Stimulated activated CD8-positive, alpha-beta memory T cell treated with anti-CD3 and anti-CD28 coated beads, Interleukin-15, amount 100 ng/mL, for 24 hours (primary cell): Measurements from ENCODE around the gene VWF.

Experiments
- DNase-seq: peaks from one replicate; pipeline ENCODE4 v3.0.0-alpha.2; 2020; ENCODE audit warnings: low read depth

VWF gene

DNA sequence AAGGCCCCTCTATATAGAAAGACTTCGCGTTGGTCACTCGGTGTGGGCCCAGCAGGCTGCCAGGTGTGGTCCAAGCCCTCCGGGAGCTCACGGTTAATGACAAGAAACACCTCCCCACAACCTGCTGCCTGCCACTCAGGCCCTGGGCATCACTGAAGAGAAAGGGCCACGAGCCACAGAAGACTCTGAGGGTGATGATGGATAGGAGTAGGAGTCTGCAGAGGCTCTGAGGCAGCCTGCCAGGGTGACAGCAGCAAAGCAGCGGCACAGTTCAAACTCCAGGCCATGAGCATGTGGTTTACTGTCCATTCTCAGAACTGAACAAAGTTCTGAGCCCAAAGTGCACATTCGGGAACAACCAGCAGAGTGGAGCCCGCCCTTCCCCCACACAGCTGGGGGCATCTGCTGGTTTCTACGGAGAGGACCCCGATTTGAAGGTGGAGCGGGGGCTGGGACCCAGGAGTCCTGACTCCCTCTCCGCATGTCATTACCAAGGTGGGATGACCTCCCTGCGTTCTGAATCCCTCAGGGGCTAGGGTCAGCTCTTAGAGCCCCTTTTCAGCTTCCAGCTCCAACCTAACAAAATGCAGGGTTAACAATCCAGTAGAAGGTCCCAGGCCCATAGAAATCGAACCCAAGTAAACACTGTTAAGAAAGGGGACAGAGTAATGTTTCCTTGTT is 65.8 kb downstream of the VWF start:
- DNase-seq, result no peak

DNA sequence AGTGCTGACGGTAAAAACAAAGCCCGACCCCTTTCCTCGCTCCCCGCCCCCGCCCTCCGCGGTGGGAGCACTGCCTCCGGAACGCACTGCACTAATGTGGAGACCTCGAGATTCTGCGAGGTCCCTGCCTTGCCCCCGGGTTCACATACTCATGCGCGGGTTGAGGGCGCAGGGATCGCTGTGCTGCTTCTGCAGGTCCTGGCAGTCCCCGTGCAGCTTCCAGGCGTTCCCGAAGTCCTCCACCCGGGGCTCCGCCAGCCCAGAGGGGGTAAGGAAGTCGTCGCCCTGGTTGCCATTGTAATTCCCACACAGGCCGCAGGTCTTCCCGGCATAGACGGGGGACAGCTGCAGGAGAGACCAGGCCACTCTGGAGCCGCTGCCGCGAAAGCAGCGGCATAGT is 66.8 kb downstream of the VWF start:
- no peak for DNase-seq

DNA sequence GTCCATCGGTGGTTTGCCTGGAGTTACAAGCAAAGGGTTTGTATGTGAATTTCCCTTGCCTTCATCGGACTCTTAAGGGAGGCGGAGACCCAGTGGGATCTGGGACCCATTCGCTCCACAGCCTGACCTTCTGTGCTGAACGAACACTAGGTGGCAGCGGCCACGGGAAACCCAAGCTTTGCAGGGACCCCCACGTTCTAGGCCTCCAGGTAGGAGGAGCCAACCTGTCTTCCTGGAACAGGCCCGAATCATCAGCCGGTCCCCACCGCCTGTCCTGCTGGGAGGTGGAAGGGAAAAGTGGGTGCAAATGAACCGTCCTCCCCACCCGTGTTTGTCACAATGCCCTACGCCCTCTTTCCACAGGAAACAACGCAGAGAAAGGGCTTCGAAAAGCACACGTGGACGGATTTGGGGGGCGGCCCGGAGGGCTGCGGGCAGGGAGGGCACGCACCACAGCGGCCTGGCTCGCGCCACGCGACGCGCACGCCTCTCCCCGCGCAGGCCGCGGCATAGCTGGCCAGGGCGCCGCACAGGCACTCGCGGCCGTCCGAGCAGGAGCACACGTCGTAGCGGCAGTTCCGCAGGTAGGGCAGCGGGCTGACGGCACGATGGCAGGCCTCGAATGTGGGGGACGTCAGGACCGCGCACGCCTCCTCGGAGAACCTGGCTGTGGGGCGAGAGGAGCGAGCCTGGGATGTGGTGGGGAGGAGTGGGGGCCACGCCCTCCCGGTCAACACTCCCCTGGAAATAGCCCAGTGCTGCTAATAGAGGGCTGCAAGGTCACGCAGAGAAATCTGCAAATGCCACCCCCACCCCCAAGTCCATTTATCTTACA is 67.8 kb downstream of the VWF start:
- no peak for DNase-seq

DNA sequence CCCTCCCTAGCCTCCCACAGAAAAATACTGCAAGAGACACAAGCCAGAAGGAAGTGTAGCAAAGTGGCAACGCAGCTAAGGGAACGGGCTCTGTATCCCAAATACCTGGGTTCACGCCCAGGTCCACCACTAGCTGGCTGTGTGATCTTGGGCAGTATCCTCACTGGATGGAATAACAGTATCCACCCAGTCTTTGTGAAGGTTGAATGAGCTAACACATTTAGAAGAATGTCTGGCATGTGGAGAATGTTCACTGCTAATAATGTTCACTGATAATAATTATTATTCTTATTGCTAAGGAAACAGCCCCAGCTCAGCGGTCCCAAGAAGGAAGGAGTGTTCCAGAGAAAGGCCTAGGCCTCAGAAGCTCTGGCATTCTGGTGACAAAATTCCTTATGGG is 70.9 kb downstream of the VWF start:
- no peak for DNase-seq

DNA sequence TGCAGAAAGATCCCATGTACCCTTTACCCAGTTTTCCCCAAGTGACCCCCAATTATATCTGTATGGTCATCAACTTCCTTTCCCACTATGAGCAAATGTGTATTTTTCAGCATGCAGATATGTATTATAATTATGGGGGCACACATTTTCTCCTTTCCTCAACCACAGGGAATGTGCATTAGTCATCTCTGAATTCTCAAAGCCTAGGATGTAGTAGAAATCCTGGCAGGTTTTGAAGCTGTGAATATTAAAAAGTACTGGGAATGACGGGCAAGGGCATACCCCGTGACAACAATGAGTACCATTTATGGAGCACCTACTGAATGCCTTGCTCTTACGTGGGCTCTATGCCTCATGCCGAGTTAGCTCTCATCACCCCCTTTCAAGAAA is 71.5 kb downstream of the VWF start:
- DNase-seq, result no peak

DNA sequence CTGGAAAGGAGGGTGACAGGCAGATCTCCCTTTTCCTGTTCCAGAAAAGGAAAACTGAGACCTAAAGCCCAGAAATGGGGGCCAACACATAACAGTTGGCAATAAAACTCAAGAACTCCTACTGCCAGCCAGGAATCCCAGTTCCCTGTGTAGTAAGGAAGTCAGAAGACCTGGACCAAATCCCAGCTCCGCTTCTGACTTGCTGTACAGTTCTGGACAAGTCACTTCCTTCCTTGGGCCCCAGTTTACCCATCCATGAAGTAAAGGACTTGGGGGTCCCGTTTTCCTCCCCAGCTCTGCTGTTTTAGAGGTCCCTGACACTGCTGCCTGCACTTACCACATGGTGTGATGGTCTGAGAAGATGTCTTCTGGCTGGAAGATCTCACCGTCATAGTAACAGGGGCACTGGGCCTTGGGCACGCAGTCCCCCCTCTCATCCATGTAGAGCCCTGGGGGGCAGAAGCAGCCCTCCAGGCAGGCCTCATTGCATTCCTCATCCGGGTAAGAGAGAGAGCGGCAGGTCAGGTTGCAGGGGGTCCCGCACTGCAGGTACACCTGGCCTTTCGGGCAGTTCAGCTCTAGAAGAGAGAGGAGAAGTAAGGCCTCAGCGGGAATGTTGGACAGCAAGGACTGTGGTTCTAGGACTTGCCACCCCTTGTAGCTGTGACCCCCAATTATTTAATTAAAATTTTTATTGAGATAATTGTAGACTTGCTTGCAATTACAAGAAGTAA is 72.1 kb downstream of the VWF start:
- no peak for DNase-seq

DNA sequence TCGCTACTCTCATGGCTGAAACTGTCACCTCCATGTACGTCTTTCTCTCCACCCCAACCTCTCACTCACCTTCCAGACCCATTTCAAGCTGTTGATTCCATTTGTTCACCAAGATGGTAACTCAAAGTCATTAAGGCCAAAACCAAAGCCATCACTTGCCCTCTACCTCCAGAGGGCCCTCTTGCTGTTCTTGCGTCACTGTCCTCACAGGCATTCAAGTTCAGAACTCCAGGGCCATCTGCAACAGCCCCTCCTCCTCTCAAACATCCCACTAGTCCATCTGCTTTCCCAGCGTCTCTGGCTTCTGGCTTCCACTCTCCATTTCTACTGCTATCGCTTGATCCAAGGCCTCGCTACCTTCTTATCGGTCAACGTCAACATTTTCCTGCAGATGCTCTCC is 74.5 kb downstream of the VWF start:
- no peak for DNase-seq

DNA sequence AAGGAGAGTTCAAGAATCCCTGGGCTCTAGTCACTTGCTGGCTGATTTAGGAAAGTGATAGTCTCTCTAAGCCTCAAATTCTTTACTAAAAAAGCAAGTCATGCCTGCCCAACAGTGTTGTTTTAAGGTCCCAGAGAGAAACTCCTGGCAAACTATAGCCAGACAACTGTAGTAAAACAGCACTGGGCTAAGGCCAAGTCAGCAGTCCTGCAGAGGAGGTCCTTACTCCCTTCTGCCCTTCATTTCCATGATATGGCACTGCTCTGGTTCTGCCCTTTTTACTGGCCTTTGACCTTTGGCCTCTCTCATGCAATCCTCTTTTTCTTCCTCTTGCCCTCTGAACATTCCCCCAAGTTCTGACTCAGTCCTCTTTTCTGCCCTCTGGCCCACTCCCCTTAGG is 74.9 kb downstream of the VWF start:
- no peak for DNase-seq

DNA sequence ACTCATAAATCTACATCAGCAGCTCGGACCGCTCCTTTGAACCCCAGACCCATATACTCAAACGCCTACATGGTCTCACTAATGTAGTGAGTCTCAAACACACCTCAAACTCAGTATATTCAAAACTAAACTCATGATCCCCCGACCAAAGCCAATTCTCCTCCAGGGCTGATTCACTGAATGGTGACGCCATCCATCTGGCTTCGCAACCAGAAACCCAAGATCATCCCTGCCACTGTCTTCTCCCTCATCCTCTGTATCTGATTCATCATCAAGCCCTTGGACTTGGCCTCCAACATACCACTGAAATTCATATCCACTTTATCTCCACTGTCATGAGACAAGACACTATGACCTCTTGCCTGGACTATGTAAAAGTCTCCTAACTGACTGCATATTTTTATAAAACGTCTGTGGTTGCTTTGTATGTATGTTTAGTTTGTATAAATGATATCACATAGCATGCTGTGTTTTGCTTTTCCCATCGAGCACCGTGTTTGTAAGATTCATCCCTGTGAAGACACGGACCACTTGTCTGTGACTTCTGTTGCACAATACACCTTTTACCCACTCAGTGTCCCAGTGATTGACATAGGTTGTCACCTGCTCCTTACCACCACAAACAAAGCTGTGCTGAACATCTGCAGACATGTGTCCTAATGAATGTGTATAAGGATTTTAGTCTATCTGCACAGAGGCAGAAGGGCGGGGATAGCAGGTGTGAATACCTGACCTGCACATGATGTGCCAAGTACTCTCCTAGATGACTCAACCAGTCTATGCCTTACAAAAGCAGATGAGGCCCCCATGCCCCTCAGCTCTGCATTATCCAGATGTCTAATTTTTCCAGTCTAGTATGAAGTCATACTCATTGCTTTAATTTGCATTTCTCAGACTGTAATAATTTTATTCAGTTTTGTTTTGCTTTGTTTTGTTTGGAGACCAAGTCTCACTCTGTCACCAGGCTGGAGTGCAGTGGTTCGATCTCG is 76.9 kb downstream of the VWF start:
- DNase-seq, result no peak

DNA sequence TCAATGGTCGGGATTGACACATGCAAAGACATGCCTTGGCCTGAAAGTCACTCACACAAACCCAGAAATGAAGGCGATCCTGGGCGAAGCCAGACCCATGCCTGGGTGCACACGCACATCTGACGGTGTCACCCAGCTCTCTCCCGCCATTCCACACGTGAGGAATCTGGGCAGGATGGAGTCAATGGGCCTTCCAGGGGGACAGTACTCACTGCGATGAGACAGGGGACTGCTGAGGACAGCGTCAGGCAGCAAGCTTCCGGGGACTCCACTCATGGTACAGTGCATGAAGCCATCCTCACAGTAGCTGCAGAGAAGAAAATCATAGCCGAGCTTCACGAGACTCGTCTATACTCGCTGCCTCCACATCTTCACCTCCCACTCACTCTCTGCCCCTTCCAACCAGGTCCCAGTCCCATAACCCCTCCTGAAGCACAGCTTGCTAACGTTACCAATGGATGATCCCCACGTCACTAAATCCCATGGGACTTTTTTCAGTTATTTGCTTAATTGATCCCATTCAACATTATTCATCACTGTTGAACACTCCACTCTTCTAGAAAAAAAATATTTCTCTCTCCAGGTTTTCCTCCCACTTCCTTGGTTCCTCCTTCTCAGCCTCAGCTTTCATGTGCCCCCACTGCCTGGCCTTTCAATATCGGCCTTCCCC is 77.8 kb downstream of the VWF start:
- no peak for DNase-seq

DNA sequence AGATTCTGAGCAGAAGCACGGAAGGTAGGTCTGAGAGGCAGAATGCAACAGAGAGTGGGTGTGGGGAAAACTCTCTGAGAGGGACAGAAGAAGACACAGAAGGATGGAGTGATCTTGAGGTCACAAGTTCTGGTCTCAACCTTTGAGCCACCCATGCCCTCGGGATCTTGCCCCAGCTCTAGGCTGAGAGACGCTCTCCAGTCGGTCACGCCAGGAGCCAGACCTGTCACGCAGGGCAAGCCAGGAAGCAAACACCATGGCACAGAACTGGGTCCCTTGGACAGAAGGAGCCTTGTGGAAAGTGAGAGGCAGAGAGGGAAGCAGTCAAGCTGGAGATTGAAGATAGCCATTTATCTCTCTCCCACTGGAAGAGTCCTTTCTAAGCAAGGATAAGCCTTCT is 79.0 kb downstream of the VWF start:
- no peak for DNase-seq

DNA sequence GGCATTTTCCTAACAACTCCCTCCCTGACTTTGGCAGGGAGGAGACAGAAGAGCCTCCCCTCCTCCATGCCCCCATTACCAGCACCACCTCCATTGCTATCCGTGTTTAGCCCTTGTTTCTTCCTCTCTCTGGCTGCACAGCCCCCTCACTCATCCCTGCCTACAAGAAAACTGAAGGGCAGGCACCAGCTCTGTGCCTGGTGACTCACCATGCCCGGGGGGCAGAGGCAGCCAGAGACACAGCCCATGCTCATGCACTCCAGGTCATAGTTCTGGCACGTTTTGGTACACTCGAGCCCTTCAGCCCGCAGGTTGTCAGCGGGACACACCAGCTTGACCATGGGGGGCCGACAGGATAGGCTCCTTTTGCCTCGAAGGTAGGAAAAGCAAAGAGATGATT is 80.4 kb downstream of the VWF start:
- DNase-seq, result no peak

DNA sequence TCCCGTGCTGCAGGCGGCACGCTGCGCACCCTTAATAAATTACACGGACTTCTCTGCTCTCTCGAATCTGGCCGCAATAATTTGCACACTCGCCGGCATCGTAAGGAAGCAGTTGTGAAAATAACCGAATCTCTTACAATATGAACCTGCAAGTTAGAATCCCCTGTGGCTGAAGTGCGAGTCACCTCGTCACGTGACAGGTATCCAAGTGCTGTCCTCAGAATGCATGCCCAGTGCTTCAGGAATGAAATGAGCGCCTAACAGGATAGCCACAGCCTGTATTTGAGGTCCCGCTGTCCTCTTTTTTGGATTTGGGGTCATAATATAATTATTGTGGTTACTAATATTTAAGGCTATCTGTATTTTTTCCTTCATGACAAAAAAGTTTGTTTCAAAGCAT is 82.0 kb downstream of the VWF start:
- no peak for DNase-seq

DNA sequence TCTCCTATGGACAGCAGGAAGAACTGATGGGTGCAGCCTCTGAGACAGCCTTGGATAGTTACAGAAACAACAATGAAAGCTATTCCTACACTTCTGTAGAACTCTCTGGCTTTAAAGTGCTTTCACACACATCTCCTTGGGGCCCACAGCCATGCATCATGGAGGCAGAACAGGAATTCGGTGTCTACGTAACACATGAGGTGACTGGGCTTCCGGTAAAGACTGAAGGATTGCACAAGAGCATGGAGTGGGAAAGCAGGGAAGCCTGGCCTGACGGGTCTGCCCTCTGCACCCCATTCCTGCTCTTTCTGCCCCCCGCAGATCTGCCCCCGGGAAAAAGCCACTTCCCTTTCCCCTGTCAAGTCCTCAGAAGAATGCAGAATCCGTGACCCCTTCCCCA is 82.6 kb downstream of the VWF start:
- no peak for DNase-seq

DNA sequence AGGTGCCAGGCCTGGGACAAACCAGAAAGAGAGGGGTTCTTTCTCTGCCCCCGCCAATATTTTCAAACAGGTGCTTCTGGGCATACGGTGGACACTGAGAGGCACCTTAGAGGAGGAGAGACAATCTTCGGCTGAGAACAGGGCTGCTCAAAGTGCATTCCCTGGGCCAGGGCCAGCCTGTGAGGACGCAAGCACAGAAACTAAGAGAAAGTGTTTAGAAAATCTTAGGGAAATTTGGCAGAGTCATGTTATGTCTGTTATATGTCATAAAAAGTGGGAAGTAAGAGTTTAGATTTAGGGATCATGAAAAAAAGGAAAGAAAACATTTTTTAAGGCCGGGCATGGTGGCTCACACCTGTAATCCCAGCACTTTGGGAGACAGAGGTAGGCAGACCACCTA is 83.7 kb downstream of the VWF start:
- DNase-seq, result no peak

DNA sequence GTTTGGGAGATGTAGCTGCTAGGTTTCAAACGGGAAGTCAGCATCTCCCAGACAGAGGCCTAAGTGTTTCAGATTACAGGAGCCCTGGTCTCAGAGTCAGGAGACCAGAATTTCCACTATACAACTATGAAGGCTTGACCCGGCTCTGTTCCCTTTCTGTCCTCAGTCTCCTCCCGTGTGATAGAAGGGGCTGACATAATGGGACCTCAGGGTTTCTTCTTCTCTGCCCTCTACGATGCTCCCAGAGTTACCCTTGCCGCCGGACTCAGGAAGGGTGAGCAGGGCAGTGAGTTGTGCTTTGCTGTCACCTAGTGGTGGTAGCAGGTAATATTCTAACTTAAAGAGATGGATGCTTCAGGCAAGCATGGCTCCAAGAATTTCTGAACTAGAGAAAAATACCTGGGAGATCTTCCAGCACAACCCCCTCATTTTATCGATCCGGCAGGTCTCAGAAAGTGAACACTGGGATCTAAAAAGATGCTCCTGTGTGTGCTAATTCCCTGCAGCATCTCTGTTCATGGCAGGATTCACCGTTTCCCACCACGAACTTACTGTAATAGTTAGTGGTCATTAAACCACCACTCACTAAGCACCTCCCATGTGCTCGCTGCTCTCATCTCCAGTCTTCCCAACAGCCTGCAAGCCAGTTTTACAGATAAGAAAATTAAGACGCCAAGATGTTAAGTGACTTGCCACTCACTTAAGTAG is 84.4 kb downstream of the VWF start:
- no peak for DNase-seq

DNA sequence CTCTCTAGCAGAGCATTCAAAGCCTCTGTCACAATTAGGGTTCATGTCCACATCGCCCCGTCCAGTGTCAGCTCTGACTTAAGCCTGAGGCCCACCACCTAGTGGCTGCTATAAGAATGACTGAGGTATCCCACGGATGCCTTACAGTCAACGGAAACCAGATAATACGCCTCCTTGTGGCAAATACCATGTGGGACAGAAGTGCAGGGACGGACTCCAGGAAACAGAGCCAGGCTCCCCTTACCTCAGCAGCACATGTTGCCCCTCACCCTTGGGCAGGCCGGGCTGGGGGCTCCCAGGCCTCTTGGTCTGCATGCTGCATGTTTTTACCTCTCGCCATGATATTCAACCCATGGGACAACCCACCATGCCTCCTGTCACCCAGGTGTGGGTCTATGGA is 86.3 kb downstream of the VWF start:
- DNase-seq, result no peak

DNA sequence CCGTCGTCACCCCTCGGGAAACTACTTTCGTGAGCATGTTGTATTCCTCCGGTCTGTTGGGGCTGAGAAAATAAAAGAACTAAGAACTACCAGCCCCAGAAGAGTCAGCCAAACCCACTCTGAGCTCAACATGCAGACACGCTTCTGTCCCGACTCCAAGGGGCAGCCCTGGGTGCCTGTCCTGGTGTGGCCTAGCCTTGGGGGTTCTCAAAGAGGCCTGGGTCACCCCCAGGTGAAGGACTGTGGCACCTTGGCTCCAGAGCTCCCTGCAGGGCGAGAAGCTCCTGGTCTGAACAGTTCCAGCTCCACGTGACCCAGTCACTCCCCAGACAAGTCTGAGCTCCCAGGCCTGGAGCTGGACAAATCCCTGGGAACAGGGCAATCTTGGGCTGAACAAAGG is 87.0 kb downstream of the VWF start:
- no peak for DNase-seq

DNA sequence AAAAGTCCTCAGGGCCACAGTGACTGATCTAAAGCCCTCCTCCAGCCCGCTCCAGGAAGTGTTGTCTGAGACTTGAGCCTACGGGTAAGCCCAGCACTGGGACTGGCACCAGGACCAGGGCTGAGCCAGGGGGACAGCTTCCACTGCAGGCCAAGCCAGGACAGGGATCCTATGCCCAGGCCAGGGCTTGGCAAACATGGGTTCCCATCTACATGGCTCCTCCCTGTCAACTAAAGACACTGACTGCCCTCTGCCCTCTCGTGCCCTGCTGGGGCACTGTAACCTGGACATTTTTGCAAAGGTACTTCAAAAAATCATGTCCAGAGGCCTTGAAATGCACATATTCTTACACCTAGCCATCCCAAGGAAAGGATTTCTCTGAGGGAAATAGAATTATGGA is 88.0 kb downstream of the VWF start:
- no peak for DNase-seq

DNA sequence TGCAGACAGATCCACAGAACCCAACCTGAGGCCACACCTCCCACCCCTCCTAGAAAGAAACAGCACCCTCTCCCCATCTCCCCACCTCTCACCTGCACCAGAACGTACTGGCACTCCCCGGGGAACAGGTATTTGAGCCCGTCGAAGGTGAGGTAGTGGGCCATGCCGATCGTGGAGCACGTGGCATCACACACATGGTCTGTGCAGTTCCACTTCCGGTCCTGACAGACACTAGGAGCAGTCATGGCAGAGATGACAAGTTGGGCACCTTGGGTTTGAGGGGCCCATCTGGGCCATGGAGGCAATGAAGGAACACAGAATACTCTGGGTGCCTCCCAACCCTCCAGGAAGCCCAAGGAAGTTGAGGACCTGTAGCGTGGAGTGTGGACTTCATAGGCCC is 89.9 kb downstream of the VWF start:
- DNase-seq, result no peak

DNA sequence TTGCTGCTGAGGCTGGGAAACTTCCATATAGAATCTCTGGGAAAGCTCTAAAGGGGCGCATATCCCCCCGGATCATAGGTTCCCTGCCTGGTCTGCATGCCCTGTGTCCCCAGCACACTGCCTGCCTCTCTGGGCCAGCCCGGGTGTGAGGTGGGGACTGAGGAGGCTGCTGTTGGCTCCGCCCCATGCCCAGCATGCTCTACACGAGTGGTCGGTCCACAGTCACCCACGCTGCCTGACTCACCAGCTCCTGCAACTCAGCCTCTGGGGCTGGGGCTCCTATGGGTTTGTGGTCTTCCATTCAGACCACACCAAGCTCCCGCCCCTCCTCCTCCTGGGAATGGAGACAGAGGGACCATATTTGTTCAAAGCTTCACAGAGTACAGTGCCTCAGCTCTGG is 90.9 kb downstream of the VWF start:
- DNase-seq, result no peak
